Central memory CD8-positive, alpha-beta T cell (primary cell): ENCODE measurements around the gene ADGRF4.

Experiments
- ATAC-seq: fragments of 150-1000 bp; cut with Tn5 transposase; replicated peaks from 2 replicates; pipeline ENCODE4 v1.10.0; 2022; ENCODE audit warnings: mild to moderate bottlenecking, moderate FRiP score, moderate number of reproducible peaks; ENCODE audit not compliant: poor library complexity, severe bottlenecking; ENCODE audit errors: extremely low read depth
- DNase-seq, 2 donors: peaks; one replicate each; pipeline ENCODE4 v3.0.0; 2021; ENCODE audit warnings: low spot score in 2 of 2
- H3K27ac Mint-ChIP-seq: one replicate; pipeline ENCODE4 v1.8.0; 2022; ENCODE audit warnings: low read depth, mild to moderate bottlenecking, moderate library complexity, mixed read lengths
- H3K27me3 Mint-ChIP-seq: one replicate; pipeline ENCODE4 v1.8.0; 2022; ENCODE audit warnings: mixed read lengths
- H3K36me3 Mint-ChIP-seq: one replicate; pipeline ENCODE4 v1.8.0; 2022; ENCODE audit warnings: mild to moderate bottlenecking, moderate library complexity, mixed read lengths; ENCODE audit not compliant: insufficient read depth
- H3K4me1 Mint-ChIP-seq: one replicate; pipeline ENCODE4 v1.8.0; 2022; ENCODE audit warnings: mixed read lengths
- H3K4me3 Mint-ChIP-seq: one replicate; pipeline ENCODE4 v1.8.0; 2022; ENCODE audit warnings: mild to moderate bottlenecking, moderate library complexity, mixed read lengths
- H3K9me3 Mint-ChIP-seq: one replicate; pipeline ENCODE4 v1.8.0; 2022; ENCODE audit warnings: mixed read lengths

Gene ADGRF4

GRCh38 chr6:47671777-47672176 lies 26.6 kb upstream of the ADGRF4 start:
- Mint-ChIP-seq H3K36me3 (no peaks in the 10 kb centered on the region), H3K4me3 (no peak overlapping the region), H3K27ac (no peak overlapping the region), H3K9me3 (no peaks in the 10 kb centered on the region), H3K4me1 (no peaks in the 10 kb centered on the region), H3K27me3 (peaks cover 55% of the 10 kb centered on the region)
- ATAC-seq (no peak), DNase-seq (no peak)

GRCh38 chr6:47672816-47673215 lies 25.6 kb upstream of the ADGRF4 start:
- H3K36me3 Mint-ChIP-seq = no peaks in the 10 kb centered on the region
- H3K27ac Mint-ChIP-seq = no peak overlapping the region
- no peaks in the 10 kb centered on the region for H3K4me1 Mint-ChIP-seq
- ATAC-seq (no peak), DNase-seq (no peak)
- H3K9me3 Mint-ChIP-seq = no peaks in the 10 kb centered on the region
- H3K4me3 Mint-ChIP-seq = no peak overlapping the region
- H3K27me3 Mint-ChIP-seq = peaks cover 55% of the 10 kb centered on the region

- DNase-seq = no peak
- Mint-ChIP-seq H3K27me3 (peaks cover 42% of the 10 kb centered on the region), H3K36me3 (no peaks in the 10 kb centered on the region)
Observed at GRCh38 chr6:47674673-47675072, 23.7 kb upstream of the ADGRF4 start.

GRCh38 chr6:47677381-47678100 lies 20.8 kb upstream of the ADGRF4 start:
- ATAC-seq (no peak), DNase-seq (no peak)
- no peak overlapping the region for H3K4me3 Mint-ChIP-seq
- H3K4me1 Mint-ChIP-seq = no peaks in the 10 kb centered on the region
- peaks cover 33% of the 10 kb centered on the region for H3K27me3 Mint-ChIP-seq
- no peaks in the 10 kb centered on the region for H3K9me3 Mint-ChIP-seq
- peaks cover 2% of the 10 kb centered on the region for H3K36me3 Mint-ChIP-seq
- H3K27ac Mint-ChIP-seq = no peak overlapping the region

More at GRCh38 chr6:47674673-47675072, 23.7 kb upstream of the ADGRF4 start:
- Mint-ChIP-seq H3K4me1 (no peaks in the 10 kb centered on the region), H3K4me3 (no peak overlapping the region), H3K27ac (no peak overlapping the region), H3K9me3 (no peaks in the 10 kb centered on the region)
- no peak for ATAC-seq

GRCh38 chr6:47678739-47679138 lies 19.6 kb upstream of the ADGRF4 start:
- H3K4me1 Mint-ChIP-seq = no peaks in the 10 kb centered on the region
- H3K4me3 Mint-ChIP-seq = no peak overlapping the region
- H3K27me3 Mint-ChIP-seq = peaks cover 33% of the 10 kb centered on the region
- ATAC-seq (no peak), DNase-seq (no peak)
- peaks cover 2% of the 10 kb centered on the region for H3K36me3 Mint-ChIP-seq
- H3K27ac Mint-ChIP-seq = no peak overlapping the region
- no peaks in the 10 kb centered on the region for H3K9me3 Mint-ChIP-seq

GRCh38 chr6:47679322-47679906 lies 19.0 kb upstream of the ADGRF4 start:
- Mint-ChIP-seq H3K27me3 (peaks cover 39% of the 10 kb centered on the region), H3K27ac (no peak overlapping the region), H3K4me1 (no peaks in the 10 kb centered on the region), H3K36me3 (peaks cover 2% of the 10 kb centered on the region), H3K4me3 (no peak overlapping the region), H3K9me3 (no peaks in the 10 kb centered on the region)
- ATAC-seq = no peak
- no peak for DNase-seq

- Mint-ChIP-seq H3K4me1 (no peaks in the 10 kb centered on the region), H3K27ac (no peak overlapping the region), H3K4me3 (no peak overlapping the region), H3K9me3 (no peaks in the 10 kb centered on the region), H3K36me3 (peaks cover 2% of the 10 kb centered on the region), H3K27me3 (peaks cover 37% of the 10 kb centered on the region)
- ATAC-seq (no peak), DNase-seq (no peak)
Observed at GRCh38 chr6:47680051-47680450, 18.3 kb upstream of the ADGRF4 start.

GRCh38 chr6:47680724-47681123 lies 17.7 kb upstream of the ADGRF4 start:
- Mint-ChIP-seq H3K27ac (no peak overlapping the region), H3K9me3 (no peaks in the 10 kb centered on the region), H3K36me3 (peaks cover 2% of the 10 kb centered on the region), H3K4me1 (no peaks in the 10 kb centered on the region), H3K27me3 (peaks cover 35% of the 10 kb centered on the region), H3K4me3 (no peak overlapping the region)
- ATAC-seq (no peak), DNase-seq (no peak)

- no peaks in the 10 kb centered on the region for H3K4me1 Mint-ChIP-seq
- peaks cover 30% of the 10 kb centered on the region for H3K27me3 Mint-ChIP-seq
- no peak overlapping the region for H3K4me3 Mint-ChIP-seq
- no peak overlapping the region for H3K27ac Mint-ChIP-seq
- peaks cover 2% of the 10 kb centered on the region for H3K36me3 Mint-ChIP-seq
- no peak for ATAC-seq
- H3K9me3 Mint-ChIP-seq = no peaks in the 10 kb centered on the region
- no peak for DNase-seq
Observed at GRCh38 chr6:47681201-47681990, 17.0 kb upstream of the ADGRF4 start.

- no peaks in the 10 kb centered on the region for H3K9me3 Mint-ChIP-seq
- ATAC-seq = no peak
Observed at GRCh38 chr6:47686411-47686810, 12.0 kb upstream of the ADGRF4 start.

GRCh38 chr6:47687432-47687831 lies 10.9 kb upstream of the ADGRF4 start:
- H3K27me3 Mint-ChIP-seq = peaks cover 18% of the 10 kb centered on the region
- DNase-seq = no peak
- no peaks in the 10 kb centered on the region for H3K4me1 Mint-ChIP-seq
- no peaks in the 10 kb centered on the region for H3K9me3 Mint-ChIP-seq
- H3K27ac Mint-ChIP-seq = no peak overlapping the region
- no peak for ATAC-seq
- H3K36me3 Mint-ChIP-seq = no peaks in the 10 kb centered on the region
- no peak overlapping the region for H3K4me3 Mint-ChIP-seq

More at GRCh38 chr6:47686411-47686810, 12.0 kb upstream of the ADGRF4 start:
- Mint-ChIP-seq H3K4me1 (no peaks in the 10 kb centered on the region), H3K36me3 (peaks cover 2% of the 10 kb centered on the region), H3K27me3 (peaks cover 18% of the 10 kb centered on the region), H3K4me3 (no peak overlapping the region), H3K27ac (no peak overlapping the region)
- no peak for DNase-seq

GRCh38 chr6:47690214-47690613 lies 8.2 kb upstream of the ADGRF4 start:
- Mint-ChIP-seq H3K4me1 (no peaks in the 10 kb centered on the region), H3K4me3 (no peak overlapping the region), H3K9me3 (no peaks in the 10 kb centered on the region), H3K36me3 (no peaks in the 10 kb centered on the region), H3K27me3 (peaks cover 8% of the 10 kb centered on the region), H3K27ac (no peak overlapping the region)
- no peak for DNase-seq
- no peak for ATAC-seq

- no peak overlapping the region for H3K27ac Mint-ChIP-seq
- H3K27me3 Mint-ChIP-seq = peaks cover 8% of the 10 kb centered on the region
- ATAC-seq = no peak
- no peaks in the 10 kb centered on the region for H3K4me1 Mint-ChIP-seq
- no peak overlapping the region for H3K4me3 Mint-ChIP-seq
- H3K36me3 Mint-ChIP-seq = no peaks in the 10 kb centered on the region
- DNase-seq = no peak
- no peaks in the 10 kb centered on the region for H3K9me3 Mint-ChIP-seq
Observed at GRCh38 chr6:47690791-47691190, 7.6 kb upstream of the ADGRF4 start.
